Activated CD4-positive, alpha-beta memory T cell treated with anti-CD3 and anti-CD28 coated beads, Interleukin-2, amount 10 ng/mL, durations not matched to agents 7 days and 5 days (primary cell): ENCODE results near the gene ABHD14A. TPM values are rescaled to one million over a fixed set of nuclear protein-coding genes. Genes with fewer than 3 reads are reported as not detected.

Source experiments
- CTCF ChIA-PET: fragments of 350-600 bp; sonication (Branson Sonifier 250); formaldehyde crosslinking; loops from one replicate; lab custom pipeline; 2021; ENCODE audit warnings: antibody characterized with exemption, inconsistent platforms; lab: Charles Lee
- POLR2A ChIA-PET: fragments of 350-600 bp; sonication (Branson Sonifier 250); formaldehyde crosslinking; loops from one replicate; lab custom pipeline; 2021; ENCODE audit warnings: antibody characterized with exemption; lab: Charles Lee
- DNase-seq: peaks from one replicate; pipeline ENCODE4 v3.0.0-alpha.2; 2020
- H3K27ac Mint-ChIP-seq: one replicate; pipeline ENCODE4 v1.8.0; 2021; ENCODE audit warnings: mild to moderate bottlenecking, mixed read lengths
- H3K27me3 Mint-ChIP-seq: one replicate; pipeline ENCODE4 v1.8.0; 2021; ENCODE audit warnings: mixed read lengths
- H3K36me3 Mint-ChIP-seq: one replicate; pipeline ENCODE4 v1.8.0; 2021; ENCODE audit warnings: low read depth, mixed read lengths
- H3K4me1 Mint-ChIP-seq: one replicate; pipeline ENCODE4 v1.8.0; 2021; ENCODE audit warnings: mixed read lengths
- H3K4me3 Mint-ChIP-seq: one replicate; pipeline ENCODE4 v1.8.0; 2021; ENCODE audit warnings: mild to moderate bottlenecking, mixed read lengths
- H3K9me3 Mint-ChIP-seq: one replicate; pipeline ENCODE4 v1.8.0; 2021; ENCODE audit warnings: mixed read lengths
- total RNA-seq, 2 experiments: library from RNA; stranded (reverse); gene quantifications; one replicate each; pipeline ENCODE4 v1.2.3, GENCODE V29; 2021

Gene ABHD14A
- total RNA-seq, 2 experiments from 2014 or later, result 10.8 to 13.3 TPM

DNA sequence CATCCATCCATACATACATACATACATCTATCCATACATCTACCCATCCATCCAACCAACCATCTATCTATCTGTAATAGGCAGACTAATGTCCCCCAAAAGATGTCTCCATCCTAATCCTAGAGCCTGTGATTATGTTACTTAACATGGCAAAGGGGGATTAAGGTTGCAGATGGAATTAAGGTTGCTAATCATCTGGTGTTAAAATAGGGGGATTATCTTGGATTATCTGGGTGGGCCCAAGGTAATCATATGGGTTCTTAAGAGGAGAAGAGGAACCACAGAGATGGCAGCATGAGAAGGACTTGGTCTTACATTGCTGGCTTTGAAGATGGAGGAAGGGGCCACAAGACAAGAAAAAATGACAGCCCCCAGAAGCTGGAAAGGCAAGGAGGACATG lies 35.6 kb downstream of the ABHD14A start:
- Mint-ChIP-seq H3K9me3 (no peaks in the 10 kb centered on the region), H3K36me3 (no peaks in the 10 kb centered on the region), H3K27me3 (no peaks in the 10 kb centered on the region), H3K4me3 (no peak overlapping the region), H3K4me1 (peaks cover 8% of the 10 kb centered on the region), H3K27ac (no peak overlapping the region)
- CTCF ChIA-PET, result interaction anchor here (1.5 kb wide), 1 partner anchor 10 kb away, joined by 4 read pairs; no protein-coding TSS in a partner anchor
- POLR2A ChIA-PET, result no interaction called here
- no peak for DNase-seq

- Mint-ChIP-seq H3K36me3 (no peaks in the 10 kb centered on the region), H3K27me3 (no peaks in the 10 kb centered on the region), H3K27ac (no peak overlapping the region), H3K9me3 (no peaks in the 10 kb centered on the region), H3K4me1 (no peaks in the 10 kb centered on the region), H3K4me3 (no peak overlapping the region)
- ChIA-PET POLR2A (interaction anchor here (1.8 to 2.5 kb wide), 2 partner anchors 17 to 40 kb away, joined by 5 to 9 read pairs; partner anchors contain the start of gene RPL29), CTCF (interaction anchor here (1.0 to 2.9 kb wide), 3 partner anchors 12 to 24 kb away, joined by 3 to 9 read pairs (median 7); partner anchors contain the start of gene RPL29)
- no peak for DNase-seq
These were observed 37.8 kb downstream of the ABHD14A start for GRCh38 chr3:52012699-52013098.

DNA sequence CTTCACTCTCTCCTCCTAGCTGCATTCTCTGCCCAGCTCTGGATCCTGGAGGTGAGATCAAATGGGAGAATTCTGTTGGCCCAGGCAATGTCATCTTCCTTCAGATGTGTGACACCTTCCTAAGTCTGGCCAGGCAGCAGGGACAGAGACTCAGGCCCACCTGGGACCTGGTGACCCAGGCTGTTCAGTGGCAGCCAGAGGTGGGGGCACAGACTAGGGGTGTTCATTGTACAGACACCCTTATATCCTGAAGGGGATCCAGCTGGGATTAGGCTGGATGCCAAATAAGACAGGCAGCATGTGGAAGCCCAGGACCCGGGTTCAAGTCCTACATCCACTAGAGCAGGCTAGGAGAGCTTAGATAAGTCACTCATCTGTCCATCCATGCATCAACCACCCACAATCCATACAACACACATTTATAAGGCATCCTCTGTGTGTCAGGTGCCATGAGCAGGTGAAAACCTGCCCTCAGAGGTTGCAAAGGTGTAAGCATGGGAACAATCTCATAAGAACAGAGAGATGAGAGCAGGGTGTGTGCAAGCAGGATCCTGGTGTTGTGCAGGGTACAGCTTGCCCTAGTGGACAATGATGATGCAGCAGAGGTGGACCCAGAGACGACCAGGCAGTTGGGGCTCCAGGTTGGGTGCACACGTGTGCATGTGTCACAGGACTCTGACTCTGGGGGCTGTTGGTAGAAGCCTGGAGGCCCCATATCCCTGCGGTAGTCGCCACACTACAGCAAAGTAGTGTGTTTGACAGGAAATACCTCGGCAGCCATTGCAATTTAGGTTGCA lies 39.1 kb downstream of the ABHD14A start:
- no peaks in the 10 kb centered on the region for H3K27me3 Mint-ChIP-seq
- H3K4me1 Mint-ChIP-seq, result no peaks in the 10 kb centered on the region
- no peaks in the 10 kb centered on the region for H3K36me3 Mint-ChIP-seq
- H3K9me3 Mint-ChIP-seq, result no peaks in the 10 kb centered on the region
- ChIA-PET POLR2A (interaction anchor here (1.8 to 2.5 kb wide), 2 partner anchors 18 to 39 kb away, joined by 5 to 9 read pairs; partner anchors contain the start of gene RPL29), CTCF (interaction anchor here (1.6 to 2.9 kb wide), 2 partner anchors 13 to 18 kb away, joined by 7 to 9 read pairs; partner anchors contain the start of gene RPL29)
- DNase-seq, result no peak
- H3K27ac Mint-ChIP-seq, result no peak overlapping the region
- no peak overlapping the region for H3K4me3 Mint-ChIP-seq

- H3K4me3 Mint-ChIP-seq, result no peak overlapping the region
- no peak overlapping the region for H3K27ac Mint-ChIP-seq
- H3K9me3 Mint-ChIP-seq, result no peaks in the 10 kb centered on the region
- no peaks in the 10 kb centered on the region for H3K36me3 Mint-ChIP-seq
- H3K27me3 Mint-ChIP-seq, result no peaks in the 10 kb centered on the region
- CTCF ChIA-PET, result no interaction called here
- POLR2A ChIA-PET, result no interaction called here
- DNase-seq, result no peak
- H3K4me1 Mint-ChIP-seq, result no peaks in the 10 kb centered on the region
These were observed 39.7 kb downstream of the ABHD14A start for GRCh38 chr3:52014613-52015012.

DNA sequence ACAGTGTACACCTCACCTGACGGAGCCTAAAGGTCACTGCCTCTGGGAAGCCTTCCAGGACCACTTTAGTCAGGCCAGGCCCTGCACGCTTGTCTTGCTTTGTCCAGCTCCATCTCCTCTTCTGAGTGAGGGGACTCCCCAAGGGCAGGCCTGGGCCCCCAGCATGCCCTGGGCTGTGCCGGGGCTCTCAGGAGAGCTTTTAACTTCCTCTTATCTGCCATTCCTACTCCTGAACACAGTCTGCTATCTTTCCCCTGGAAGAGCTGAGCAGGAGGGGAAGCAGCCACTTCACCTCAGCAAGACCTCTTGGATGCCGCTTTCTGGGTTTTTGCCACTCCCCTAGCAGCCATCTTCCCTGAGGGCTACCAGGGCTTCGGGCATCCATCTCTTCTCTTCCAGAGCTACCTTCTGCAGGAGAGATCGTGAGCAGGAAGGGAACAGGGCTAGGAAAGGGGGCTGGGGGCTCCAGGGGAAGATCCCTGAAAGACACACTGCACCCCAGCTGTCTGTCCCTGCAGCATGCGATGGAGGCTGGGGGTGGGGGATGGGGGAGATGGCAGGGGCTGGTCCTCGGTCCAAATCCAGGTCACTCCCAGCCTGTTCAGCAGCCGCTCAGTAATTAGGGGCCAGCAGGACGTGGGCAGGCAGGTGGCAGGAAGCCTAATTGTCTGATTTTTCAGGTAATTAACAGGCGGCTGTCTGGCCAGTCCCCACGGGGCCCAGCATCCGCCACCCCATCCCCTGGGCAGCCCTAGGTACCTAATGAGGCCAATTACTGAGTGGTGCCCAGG lies 40.8 kb downstream of the ABHD14A start:
- Mint-ChIP-seq H3K27ac (no peak overlapping the region), H3K9me3 (no peaks in the 10 kb centered on the region), H3K27me3 (no peaks in the 10 kb centered on the region), H3K4me3 (no peak overlapping the region), H3K36me3 (no peaks in the 10 kb centered on the region), H3K4me1 (no peaks in the 10 kb centered on the region)
- CTCF ChIA-PET, result interaction anchor here (2.0 kb wide), 1 partner anchor 14 kb away, joined by 8 read pairs; no protein-coding TSS in a partner anchor
- POLR2A ChIA-PET, result no interaction called here
- no peak for DNase-seq

- DNase-seq, result no peak
- no peak overlapping the region for H3K27ac Mint-ChIP-seq
- no peaks in the 10 kb centered on the region for H3K27me3 Mint-ChIP-seq
- H3K4me3 Mint-ChIP-seq, result no peak overlapping the region
- H3K9me3 Mint-ChIP-seq, result no peaks in the 10 kb centered on the region
- no peaks in the 10 kb centered on the region for H3K36me3 Mint-ChIP-seq
- ChIA-PET POLR2A (no interaction called here), CTCF (no interaction called here)
- H3K4me1 Mint-ChIP-seq, result no peaks in the 10 kb centered on the region
These were observed 42.7 kb downstream of the ABHD14A start for GRCh38 chr3:52017586-52017985.

DNA sequence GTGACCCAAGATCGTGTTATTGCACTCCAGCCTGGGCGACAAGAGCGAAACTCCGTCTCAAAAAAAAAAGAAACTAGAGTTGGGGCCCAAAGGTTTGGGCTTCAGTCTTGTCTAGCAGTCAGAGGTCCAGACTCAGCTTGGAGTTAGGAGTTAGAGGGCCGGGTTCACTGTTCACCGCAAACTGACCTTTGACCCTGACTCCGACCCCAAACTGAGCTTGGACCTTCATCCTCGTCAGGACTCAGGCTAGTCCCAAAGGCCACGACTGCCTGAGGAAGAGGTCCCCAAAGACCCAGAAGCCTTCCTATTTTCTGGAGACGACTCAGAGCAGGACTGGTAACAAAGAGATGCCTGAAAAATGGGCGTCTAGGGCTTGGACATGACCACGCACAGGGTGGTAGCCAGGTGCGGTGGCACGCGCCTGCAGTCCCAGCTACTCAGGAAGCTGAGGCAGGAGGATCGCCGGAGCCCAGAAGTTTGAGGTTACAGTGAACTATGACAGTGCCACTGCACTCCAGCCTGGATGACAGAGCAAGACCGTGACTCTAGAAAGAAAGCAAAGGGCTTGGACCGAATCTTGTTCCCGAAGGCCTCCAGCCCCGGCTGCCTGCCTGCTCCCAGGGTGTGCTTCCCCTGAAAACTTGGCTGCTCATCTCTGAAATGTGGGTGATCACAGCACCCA lies 43.6 kb downstream of the ABHD14A start:
- no peaks in the 10 kb centered on the region for H3K36me3 Mint-ChIP-seq
- no peak for DNase-seq
- no peaks in the 10 kb centered on the region for H3K9me3 Mint-ChIP-seq
- no peaks in the 10 kb centered on the region for H3K27me3 Mint-ChIP-seq
- H3K4me3 Mint-ChIP-seq, result no peak overlapping the region
- H3K27ac Mint-ChIP-seq, result no peak overlapping the region
- ChIA-PET CTCF (no interaction called here), POLR2A (no interaction called here)
- H3K4me1 Mint-ChIP-seq, result no peaks in the 10 kb centered on the region

DNA sequence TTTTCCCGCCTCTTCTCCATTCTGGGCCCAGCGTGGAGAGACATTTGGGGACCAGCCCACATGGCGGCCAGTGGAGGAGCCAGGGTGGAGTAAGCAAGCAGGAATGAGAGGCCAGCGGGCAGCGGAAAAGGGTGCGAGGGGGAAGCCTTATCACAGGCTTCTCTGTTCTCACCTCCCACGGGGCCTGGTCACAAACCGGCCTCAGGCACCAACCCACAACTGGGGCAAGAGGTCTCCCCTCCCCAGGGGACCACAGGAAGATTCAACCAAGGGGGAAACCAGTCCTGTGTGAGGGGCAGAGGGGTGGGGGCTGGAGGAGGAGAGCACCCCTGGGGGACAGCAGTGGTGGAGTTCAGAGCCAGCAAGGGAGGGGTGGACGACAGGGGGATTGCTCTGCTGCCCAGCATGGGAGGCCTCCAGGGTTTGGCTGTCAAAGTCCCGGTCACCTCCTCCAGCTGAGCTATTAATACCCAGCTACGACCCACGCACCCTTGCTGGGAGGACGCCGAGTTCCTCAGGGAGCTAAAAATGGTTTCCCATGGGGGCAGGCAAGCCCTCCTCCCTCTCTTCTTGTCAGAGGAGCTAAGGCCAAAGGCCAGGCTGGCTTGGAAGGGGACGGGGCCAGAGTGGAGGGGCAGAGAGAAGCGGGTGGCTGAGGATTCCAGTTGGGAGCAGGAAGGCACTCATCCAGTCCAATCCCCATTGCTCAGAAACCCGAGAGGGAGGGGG lies 44.7 kb downstream of the ABHD14A start:
- Mint-ChIP-seq H3K27me3 (no peaks in the 10 kb centered on the region), H3K4me3 (no peak overlapping the region), H3K4me1 (no peaks in the 10 kb centered on the region), H3K27ac (no peak overlapping the region), H3K36me3 (no peaks in the 10 kb centered on the region), H3K9me3 (no peaks in the 10 kb centered on the region)
- ChIA-PET CTCF (interaction anchor here (0.5 kb wide), 1 partner anchor 1079 kb away, joined by 4 read pairs; no protein-coding TSS in a partner anchor), POLR2A (no interaction called here)
- DNase-seq, result no peak

- ChIA-PET CTCF (no interaction called here), POLR2A (interaction anchor here (1.2 kb wide), 1 partner anchor 36 kb away, joined by 4 read pairs; no protein-coding TSS in a partner anchor)
- no peak for DNase-seq
- Mint-ChIP-seq H3K36me3 (no peaks in the 10 kb centered on the region), H3K9me3 (no peaks in the 10 kb centered on the region), H3K27ac (no peak overlapping the region), H3K4me3 (no peak overlapping the region), H3K4me1 (no peaks in the 10 kb centered on the region), H3K27me3 (no peaks in the 10 kb centered on the region)
These were observed 45.9 kb downstream of the ABHD14A start for GRCh38 chr3:52020796-52021195.

DNA sequence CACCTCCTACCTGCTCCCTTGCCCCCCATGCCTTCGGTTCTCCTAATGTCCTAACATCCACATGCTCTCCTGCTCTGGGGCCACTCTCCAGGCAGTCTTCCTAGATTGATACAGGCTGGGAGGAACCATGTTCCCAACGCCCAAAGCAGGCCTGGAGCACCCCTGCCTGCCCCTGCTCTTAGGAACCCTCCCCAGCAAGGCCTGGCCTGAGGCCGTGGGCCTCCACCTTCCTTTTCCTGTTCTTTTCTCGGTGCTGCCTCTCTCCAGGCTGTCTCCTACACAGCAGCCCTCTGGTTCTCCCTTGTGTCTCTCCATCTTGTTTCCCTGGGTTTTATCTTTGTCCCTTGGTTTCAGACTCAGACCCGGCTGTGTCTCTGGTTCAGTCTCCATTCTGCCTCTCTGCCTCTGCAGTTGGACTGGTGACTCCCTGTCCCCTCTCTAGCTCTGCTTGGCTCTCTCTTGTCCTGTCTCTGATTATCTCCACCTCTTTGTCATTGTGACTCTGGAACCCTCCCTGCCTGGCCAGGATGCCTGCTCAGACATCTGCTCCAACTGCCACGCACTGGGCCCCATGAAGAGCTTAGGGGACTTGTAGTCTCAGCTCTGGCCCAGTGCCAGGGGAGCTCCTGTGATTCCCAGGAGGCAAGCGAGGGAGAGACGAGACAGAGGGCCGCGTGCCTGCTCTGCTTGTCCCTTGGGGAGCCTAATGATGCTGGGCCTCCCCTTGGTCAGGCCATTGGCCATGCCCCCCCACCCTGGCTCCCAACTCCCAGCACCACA lies 46.8 kb downstream of the ABHD14A start:
- Mint-ChIP-seq H3K27ac (no peak overlapping the region), H3K9me3 (no peaks in the 10 kb centered on the region), H3K4me1 (no peaks in the 10 kb centered on the region), H3K36me3 (no peaks in the 10 kb centered on the region), H3K4me3 (no peak overlapping the region), H3K27me3 (no peaks in the 10 kb centered on the region)
- POLR2A ChIA-PET, result interaction anchor here (0.9 to 1.2 kb wide), 2 partner anchors 36 to 80 kb away, joined by 3 to 4 read pairs; partner anchors contain the start of gene RRP9
- DNase-seq, result no peak
- CTCF ChIA-PET, result interaction anchor here (0.7 kb wide), 1 partner anchor 197 kb away, joined by 4 read pairs; no protein-coding TSS in a partner anchor

DNA sequence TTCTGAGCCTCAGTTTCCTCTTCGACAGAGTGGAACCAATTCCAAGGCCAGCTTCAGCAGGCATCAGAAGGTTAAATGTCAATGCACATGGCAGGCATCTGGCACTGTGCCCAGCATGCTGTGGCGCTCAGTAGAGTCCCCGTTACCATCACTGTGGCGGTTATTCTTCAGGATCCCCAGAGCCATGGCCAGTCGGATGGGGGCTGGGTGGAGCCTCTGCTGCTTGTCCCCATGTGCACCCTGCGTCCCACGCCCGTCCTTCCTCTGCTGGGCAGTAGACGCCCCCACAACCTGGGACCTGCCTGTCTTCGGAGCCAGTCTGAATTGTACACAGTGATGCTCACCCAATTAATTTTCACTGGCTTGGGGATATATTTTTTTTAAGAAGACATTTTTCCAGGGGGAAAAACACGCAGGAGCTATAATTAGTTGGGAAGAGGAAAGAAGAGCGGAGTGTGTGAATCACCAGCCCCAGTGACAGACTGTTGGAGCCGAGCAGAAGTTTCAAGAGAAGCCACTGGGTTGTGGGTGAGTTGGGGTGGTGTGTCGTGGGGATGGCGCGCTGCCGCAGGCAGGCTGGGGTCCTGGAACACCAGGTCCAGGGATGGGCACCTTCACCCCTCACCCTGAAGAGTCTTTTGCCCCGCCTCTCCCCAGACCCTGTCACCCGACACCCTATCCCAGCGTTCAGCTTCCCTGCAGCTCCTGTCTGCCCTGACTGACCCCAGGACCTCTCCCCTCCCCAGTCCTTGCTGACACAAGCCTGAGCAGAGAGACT lies 47.6 kb downstream of the ABHD14A start:
- H3K4me1 Mint-ChIP-seq, result no peaks in the 10 kb centered on the region
- no peak for DNase-seq
- no peak overlapping the region for H3K4me3 Mint-ChIP-seq
- H3K27me3 Mint-ChIP-seq, result no peaks in the 10 kb centered on the region
- ChIA-PET CTCF (no interaction called here), POLR2A (interaction anchor here (0.9 kb wide), 1 partner anchor 81 kb away, joined by 3 read pairs; the partner anchor contains the start of gene RRP9)
- H3K36me3 Mint-ChIP-seq, result no peaks in the 10 kb centered on the region
- no peak overlapping the region for H3K27ac Mint-ChIP-seq
- H3K9me3 Mint-ChIP-seq, result no peaks in the 10 kb centered on the region
